ENCODE measurements around the gene CYBA. TPM values are rescaled to one million over a fixed set of nuclear protein-coding genes. Genes with fewer than 3 reads are reported as not detected.

CYBA gene
- total RNA-seq, 1 experiment from 2014 or later = 351 TPM

- H3K4me3 Mint-ChIP-seq (ENCODE audit: unreplicated experiment) = no peak overlapping the region
- intact Hi-C loops (cut with micrococcal nuclease; ENCODE audit: unreplicated experiment) = no loop called here
- H3K9me3 Mint-ChIP-seq (ENCODE audit: unreplicated experiment) = no peaks in the 10 kb centered on the region
- H3K36me3 ChIP-seq (ENCODE audit: control insufficient read depth, insufficient read depth, low read length) = peaks cover 2% of the 10 kb centered on the region; the same call in 1 of the 2 replicates
- H3K9me3 ChIP-seq = no peaks in the 10 kb centered on the region
- no peak overlapping the region for H3K27ac Mint-ChIP-seq (ENCODE audit: unreplicated experiment)
- TF ChIP-seq CTCF (IDR thresholded peaks at IDR 0.05; ENCODE audit: insufficient read depth in 1 of 2, low read depth in 1 of 2, low read length in 1 of 2, severe bottlenecking in 1 of 2, unreplicated experiment in 1 of 2) = no peak
- peaks cover 17% of the 10 kb centered on the region for H3K4me1 ChIP-seq
- no TSS peak for BruUV-seq (replicated peaks)
- H3K4me3 ChIP-seq (ENCODE audit: low read depth, low read length) = no peak overlapping the region
- ChIA-PET CTCF (no interaction called here), POLR2A (interaction anchor here (0.7 kb wide), 1 partner anchor 10 kb away, joined by 4 read pairs; no protein-coding TSS in a partner anchor)
- peaks cover 51% of the 10 kb centered on the region for H3K36me3 Mint-ChIP-seq (ENCODE audit: insufficient read depth, unreplicated experiment)
- no peak for DNase-seq
- peaks cover 6% of the 10 kb centered on the region for H3K4me1 Mint-ChIP-seq (ENCODE audit: low read depth, unreplicated experiment)
- no peaks in the 10 kb centered on the region for H3K27me3 ChIP-seq (replicated peaks; ENCODE audit: control insufficient read depth, insufficient read depth, low read length)
- no peaks in the 10 kb centered on the region for H3K27me3 Mint-ChIP-seq (ENCODE audit: insufficient read depth, unreplicated experiment)
Observed at GRCh38 chr16:88647178-88648070, 3.4 kb downstream of the CYBA start.

GRCh38 chr16:88646345-88647034 is 4.4 kb downstream of the CYBA start:
- no peaks in the 10 kb centered on the region for H3K27me3 Mint-ChIP-seq (ENCODE audit: insufficient read depth, unreplicated experiment)
- H3K9me3 Mint-ChIP-seq (ENCODE audit: unreplicated experiment) = no peaks in the 10 kb centered on the region
- CTCF ChIA-PET = no interaction called here
- POLR2A ChIA-PET = interaction anchor here (0.7 kb wide), 1 partner anchor 9 kb away, joined by 4 read pairs; no protein-coding TSS in a partner anchor
- Histone ChIP-seq H3K4me3 (ENCODE audit: low read depth, low read length) (no peak overlapping the region), H3K27me3 (replicated peaks; ENCODE audit: control insufficient read depth, insufficient read depth, low read length) (no peaks in the 10 kb centered on the region), H3K9me3 (no peaks in the 10 kb centered on the region), H3K36me3 (ENCODE audit: control insufficient read depth, insufficient read depth, low read length) (0 out of 2 replicates have a peak, but pooled peaks cover 1% of the 10 kb centered on the region), H3K4me1 (peaks cover 11% of the 10 kb centered on the region)
- H3K36me3 Mint-ChIP-seq (ENCODE audit: insufficient read depth, unreplicated experiment) = peaks cover 55% of the 10 kb centered on the region
- H3K27ac Mint-ChIP-seq (ENCODE audit: unreplicated experiment) = no peak overlapping the region
- intact Hi-C loops (cut with micrococcal nuclease; ENCODE audit: unreplicated experiment) = no loop called here
- H3K4me3 Mint-ChIP-seq (ENCODE audit: unreplicated experiment) = no peak overlapping the region
- no peak for TF ChIP-seq CTCF (IDR thresholded peaks at IDR 0.05; ENCODE audit: insufficient read depth in 1 of 2, low read depth in 1 of 2, low read length in 1 of 2, severe bottlenecking in 1 of 2, unreplicated experiment in 1 of 2)
- DNase-seq = no peak
- peaks cover 6% of the 10 kb centered on the region for H3K4me1 Mint-ChIP-seq (ENCODE audit: low read depth, unreplicated experiment)
- BruUV-seq (replicated peaks) = no TSS peak

GRCh38 chr16:88645941-88646340 is 4.9 kb downstream of the CYBA start:
- Histone ChIP-seq H3K27me3 (replicated peaks; ENCODE audit: control insufficient read depth, insufficient read depth, low read length) (no peaks in the 10 kb centered on the region), H3K9me3 (no peaks in the 10 kb centered on the region), H3K4me3 (ENCODE audit: low read depth, low read length) (no peak overlapping the region), H3K4me1 (peaks cover 6% of the 10 kb centered on the region; the same call in 1 of the 2 replicates), H3K36me3 (ENCODE audit: control insufficient read depth, insufficient read depth, low read length) (0 out of 2 replicates have a peak, but pooled peaks cover 1% of the 10 kb centered on the region)
- Mint-ChIP-seq H3K4me3 (ENCODE audit: unreplicated experiment) (no peak overlapping the region), H3K27me3 (ENCODE audit: insufficient read depth, unreplicated experiment) (no peaks in the 10 kb centered on the region), H3K27ac (ENCODE audit: unreplicated experiment) (no peak overlapping the region), H3K36me3 (ENCODE audit: insufficient read depth, unreplicated experiment) (peaks cover 50% of the 10 kb centered on the region), H3K4me1 (ENCODE audit: low read depth, unreplicated experiment) (peaks cover 6% of the 10 kb centered on the region), H3K9me3 (ENCODE audit: unreplicated experiment) (no peaks in the 10 kb centered on the region)
- intact Hi-C loops (cut with micrococcal nuclease; ENCODE audit: unreplicated experiment) = no loop called here
- POLR2A ChIA-PET = no interaction called here
- CTCF ChIA-PET = no interaction called here
- no TSS peak for BruUV-seq (replicated peaks)
- no peak for TF ChIP-seq CTCF (IDR thresholded peaks at IDR 0.05; ENCODE audit: insufficient read depth in 1 of 2, low read depth in 1 of 2, low read length in 1 of 2, severe bottlenecking in 1 of 2, unreplicated experiment in 1 of 2)
- no peak for DNase-seq
